Neural cell (in vitro differentiated cells): Measurements from ENCODE around the gene EPAS1.

Experiments
- EZH2 ChIP-seq: fragments of 200-600, 300-800 bp; shearing (Covaris generic), sonication (generic); IDR thresholded peaks from 2 replicates; pipeline ENCODE4 v1.6.1; 2014; ENCODE audit warnings: antibody characterized with exemption, low read length, borderline replicate concordance, mild to moderate bottlenecking; ENCODE audit not compliant: insufficient read depth, poor library complexity, severe bottlenecking
- POLR2AphosphoS5 ChIP-seq: IDR thresholded peaks from 2 replicates; pipeline ENCODE4 v1.6.1; 2012
- TF ChIP-seq, protein P1 (sequence below): fragments of 450-650 bp; IDR thresholded peaks from 2 replicates; pipeline ENCODE4 v1.5.1; 2014; ENCODE audit warnings: antibody characterized with exemption, mild to moderate bottlenecking, moderate library complexity; ENCODE audit not compliant: poor library complexity, severe bottlenecking

DNA sequence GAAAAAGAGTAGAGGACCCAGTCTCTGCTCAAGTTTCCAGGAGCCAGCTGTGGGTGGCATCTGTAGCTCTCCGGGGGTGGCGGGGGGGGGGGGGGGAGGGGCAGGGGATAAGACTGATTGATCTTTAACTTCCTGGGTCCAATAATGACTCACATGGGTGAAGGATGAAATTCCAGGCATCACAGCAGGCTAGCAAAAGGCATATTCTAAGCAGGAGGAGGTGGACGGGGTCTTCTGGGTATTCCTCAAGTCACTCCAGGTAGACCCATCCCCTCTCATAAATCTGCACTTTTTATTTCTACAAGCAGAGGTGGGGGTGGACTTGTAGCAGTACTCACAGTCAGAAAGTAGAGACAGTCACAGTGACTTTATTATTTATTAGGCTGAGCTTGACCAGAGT is 96.7 kb downstream of the EPAS1 start:
- no peak for TF ChIP-seq POLR2AphosphoS5
- TF ChIP-seq, protein P1, sequence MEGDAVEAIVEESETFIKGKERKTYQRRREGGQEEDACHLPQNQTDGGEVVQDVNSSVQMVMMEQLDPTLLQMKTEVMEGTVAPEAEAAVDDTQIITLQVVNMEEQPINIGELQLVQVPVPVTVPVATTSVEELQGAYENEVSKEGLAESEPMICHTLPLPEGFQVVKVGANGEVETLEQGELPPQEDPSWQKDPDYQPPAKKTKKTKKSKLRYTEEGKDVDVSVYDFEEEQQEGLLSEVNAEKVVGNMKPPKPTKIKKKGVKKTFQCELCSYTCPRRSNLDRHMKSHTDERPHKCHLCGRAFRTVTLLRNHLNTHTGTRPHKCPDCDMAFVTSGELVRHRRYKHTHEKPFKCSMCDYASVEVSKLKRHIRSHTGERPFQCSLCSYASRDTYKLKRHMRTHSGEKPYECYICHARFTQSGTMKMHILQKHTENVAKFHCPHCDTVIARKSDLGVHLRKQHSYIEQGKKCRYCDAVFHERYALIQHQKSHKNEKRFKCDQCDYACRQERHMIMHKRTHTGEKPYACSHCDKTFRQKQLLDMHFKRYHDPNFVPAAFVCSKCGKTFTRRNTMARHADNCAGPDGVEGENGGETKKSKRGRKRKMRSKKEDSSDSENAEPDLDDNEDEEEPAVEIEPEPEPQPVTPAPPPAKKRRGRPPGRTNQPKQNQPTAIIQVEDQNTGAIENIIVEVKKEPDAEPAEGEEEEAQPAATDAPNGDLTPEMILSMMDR = no peak
- no peak for TF ChIP-seq EZH2
